Progenitor cell of endocrine pancreas (in vitro differentiated cells): ENCODE measurements around the gene ADAM19. TPM values are rescaled to one million over a fixed set of nuclear protein-coding genes. Genes with fewer than 3 reads are reported as not detected.

ENCODE experiments used
- DNase-seq: peaks from one replicate; pipeline ENCODE4 v3.0.0; 2021; ENCODE audit warnings: low spot score; ENCODE audit not compliant: unreplicated experiment
- H3K27ac Mint-ChIP-seq: 2 replicates; pipeline ENCODE4 v1.8.0; 2021; ENCODE audit warnings: mild to moderate bottlenecking, moderate library complexity, mixed read lengths
- H3K27me3 Mint-ChIP-seq: 2 replicates; pipeline ENCODE4 v1.8.0; 2021; ENCODE audit warnings: mixed read lengths
- H3K36me3 Mint-ChIP-seq: 2 replicates; pipeline ENCODE4 v1.8.0; 2022; ENCODE audit warnings: mixed read lengths; ENCODE audit not compliant: insufficient read depth
- H3K4me1 Mint-ChIP-seq: 2 replicates; pipeline ENCODE4 v1.8.0; 2021; ENCODE audit warnings: low read depth, mixed read lengths
- H3K4me3 Mint-ChIP-seq: 2 replicates; pipeline ENCODE4 v1.8.0; 2021; ENCODE audit warnings: low read depth, mild to moderate bottlenecking, moderate library complexity, mixed read lengths
- H3K9me3 Mint-ChIP-seq: 2 replicates; pipeline ENCODE4 v1.8.0; 2021; ENCODE audit warnings: low read depth, mixed read lengths
- total RNA-seq: library from RNA; stranded (reverse); gene quantifications from 2 replicates; pipeline ENCODE4 v1.2.1, GENCODE V29; 2021
- TF ChIP-seq, protein P1 (sequence below): fragments of 200-600 bp; sonication (generic); IDR thresholded peaks from one replicate; pipeline ENCODE4 v1.5.0; 2021; ENCODE audit warnings: antibody characterized with exemption, mild to moderate bottlenecking; ENCODE audit not compliant: unreplicated experiment

Gene ADAM19
- total RNA-seq, 1 donor from 2014 or later: 13.4 TPM

DNA sequence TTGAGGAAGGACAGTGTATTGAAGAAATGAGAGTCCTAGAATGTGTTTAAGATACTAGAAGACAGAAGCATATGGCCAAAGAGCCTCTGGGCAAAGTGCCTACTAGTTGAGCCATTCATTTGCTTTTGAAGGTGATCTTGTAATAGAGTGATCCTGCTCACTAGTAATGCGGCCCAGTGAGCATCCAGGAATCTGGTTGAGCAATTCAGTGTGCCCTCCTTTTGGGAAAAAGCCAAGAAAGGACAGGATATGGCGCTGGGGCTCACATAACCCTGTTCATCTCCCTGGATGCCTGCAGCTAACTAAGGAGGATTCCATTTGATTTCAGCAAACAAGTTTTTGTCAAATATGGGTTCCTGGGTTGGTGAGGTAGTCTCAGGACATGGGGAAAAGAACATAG lies 16.3 kb downstream of the ADAM19 start:
- no peak overlapping the region for H3K27ac Mint-ChIP-seq
- TF ChIP-seq, protein P1, sequence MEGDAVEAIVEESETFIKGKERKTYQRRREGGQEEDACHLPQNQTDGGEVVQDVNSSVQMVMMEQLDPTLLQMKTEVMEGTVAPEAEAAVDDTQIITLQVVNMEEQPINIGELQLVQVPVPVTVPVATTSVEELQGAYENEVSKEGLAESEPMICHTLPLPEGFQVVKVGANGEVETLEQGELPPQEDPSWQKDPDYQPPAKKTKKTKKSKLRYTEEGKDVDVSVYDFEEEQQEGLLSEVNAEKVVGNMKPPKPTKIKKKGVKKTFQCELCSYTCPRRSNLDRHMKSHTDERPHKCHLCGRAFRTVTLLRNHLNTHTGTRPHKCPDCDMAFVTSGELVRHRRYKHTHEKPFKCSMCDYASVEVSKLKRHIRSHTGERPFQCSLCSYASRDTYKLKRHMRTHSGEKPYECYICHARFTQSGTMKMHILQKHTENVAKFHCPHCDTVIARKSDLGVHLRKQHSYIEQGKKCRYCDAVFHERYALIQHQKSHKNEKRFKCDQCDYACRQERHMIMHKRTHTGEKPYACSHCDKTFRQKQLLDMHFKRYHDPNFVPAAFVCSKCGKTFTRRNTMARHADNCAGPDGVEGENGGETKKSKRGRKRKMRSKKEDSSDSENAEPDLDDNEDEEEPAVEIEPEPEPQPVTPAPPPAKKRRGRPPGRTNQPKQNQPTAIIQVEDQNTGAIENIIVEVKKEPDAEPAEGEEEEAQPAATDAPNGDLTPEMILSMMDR: no peak
- no peaks in the 10 kb centered on the region for H3K9me3 Mint-ChIP-seq
- H3K4me1 Mint-ChIP-seq: peaks cover 1% of the 10 kb centered on the region
- H3K4me3 Mint-ChIP-seq: no peak overlapping the region
- DNase-seq: no peak
- H3K36me3 Mint-ChIP-seq: no peaks in the 10 kb centered on the region
- no peaks in the 10 kb centered on the region for H3K27me3 Mint-ChIP-seq

DNA sequence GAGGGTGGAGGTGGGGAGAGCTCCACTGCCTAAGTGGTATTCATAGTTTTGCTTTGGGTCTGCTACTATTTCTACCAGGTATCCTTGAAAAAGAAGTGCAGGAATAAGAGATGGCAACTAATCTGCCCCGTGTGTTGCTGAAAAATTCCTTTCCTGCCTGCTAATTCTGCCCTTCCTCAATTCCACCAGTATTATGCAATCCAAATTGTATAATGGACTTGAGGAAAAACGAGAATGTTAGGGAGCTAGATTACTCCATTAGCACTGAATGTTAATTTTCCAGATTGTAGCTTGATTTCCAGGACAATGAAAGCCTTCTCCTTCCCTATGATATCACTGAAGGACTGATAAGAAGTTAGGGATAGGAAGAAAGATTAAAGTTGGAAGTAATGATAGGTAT lies 16.9 kb downstream of the ADAM19 start:
- no peak overlapping the region for H3K27ac Mint-ChIP-seq

DNA sequence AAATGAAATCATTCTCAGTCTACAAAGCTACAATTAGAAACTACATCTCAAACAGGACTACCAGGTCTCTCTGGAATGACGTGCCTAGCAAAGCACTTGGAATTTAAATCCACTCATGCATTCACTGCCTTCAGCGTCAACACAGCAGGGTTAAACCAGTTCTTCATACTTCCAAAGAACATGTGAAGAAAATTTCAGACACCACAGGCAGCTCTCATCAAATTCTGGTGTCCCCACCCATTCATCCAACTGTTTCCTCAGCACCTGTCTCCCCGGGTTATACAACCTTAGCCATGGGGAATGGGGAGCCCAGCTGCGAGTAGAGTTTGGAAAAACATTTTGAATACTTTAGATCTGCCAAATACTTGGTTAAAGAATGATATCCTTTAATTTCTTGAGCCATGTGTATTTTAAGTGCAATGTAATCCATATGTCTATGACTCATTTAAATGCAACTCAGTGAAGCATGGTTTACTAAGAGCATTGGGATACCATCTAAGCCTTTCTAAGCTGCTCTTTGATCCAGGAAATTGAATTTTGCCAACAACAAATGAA lies 17.5 kb downstream of the ADAM19 start:
- Mint-ChIP-seq H3K9me3 (no peaks in the 10 kb centered on the region), H3K27ac (no peak overlapping the region), H3K4me1 (no peaks in the 10 kb centered on the region), H3K4me3 (no peak overlapping the region), H3K36me3 (no peaks in the 10 kb centered on the region), H3K27me3 (no peaks in the 10 kb centered on the region)
- DNase-seq: no peak
- TF ChIP-seq, protein P1: no peak

More for the DNA sequence above, 16.9 kb downstream of the ADAM19 start:
- DNase-seq: no peak
- TF ChIP-seq, protein P1: no peak
- Mint-ChIP-seq H3K4me1 (no peaks in the 10 kb centered on the region), H3K9me3 (no peaks in the 10 kb centered on the region), H3K27me3 (no peaks in the 10 kb centered on the region), H3K4me3 (no peak overlapping the region), H3K36me3 (no peaks in the 10 kb centered on the region)

DNA sequence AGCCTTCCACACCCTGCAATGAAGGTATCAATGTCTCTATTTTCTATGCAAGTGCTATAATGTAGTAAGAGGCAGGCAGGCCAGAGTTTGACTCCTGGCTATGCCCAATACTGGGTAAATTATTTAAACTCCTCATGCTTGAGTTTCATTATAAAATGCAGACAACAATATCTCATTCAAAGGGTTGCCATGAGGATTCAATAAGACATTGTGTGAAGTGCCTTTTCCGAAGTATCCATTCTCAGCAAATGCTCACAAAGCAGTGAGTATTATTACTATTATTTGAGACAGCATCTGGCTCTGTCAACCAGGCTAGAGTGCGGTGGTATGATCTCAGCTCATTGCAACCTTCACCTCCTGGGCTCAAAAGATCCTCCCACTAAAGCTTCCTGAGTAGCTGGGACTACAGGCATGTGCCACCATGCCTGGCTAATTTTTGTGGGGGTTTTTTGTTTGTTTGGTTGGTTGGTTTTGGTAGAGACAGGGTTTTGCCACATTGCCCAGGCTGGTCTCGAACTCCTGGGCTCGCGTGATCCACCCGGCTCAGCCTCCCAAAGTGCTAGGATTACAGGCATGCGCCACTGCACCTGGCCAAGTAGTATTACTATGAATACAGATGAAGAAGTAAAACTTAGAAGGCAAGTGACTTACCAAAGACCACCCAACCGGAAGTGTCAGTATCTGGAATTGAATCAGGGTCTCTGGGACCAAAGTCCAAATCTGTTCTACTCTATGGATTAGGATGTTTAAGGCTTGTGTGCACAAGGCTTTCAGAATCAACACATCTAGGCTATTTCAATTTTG lies 18.8 kb downstream of the ADAM19 start:
- Mint-ChIP-seq H3K4me1 (no peaks in the 10 kb centered on the region), H3K27ac (no peak overlapping the region), H3K36me3 (no peaks in the 10 kb centered on the region), H3K9me3 (no peaks in the 10 kb centered on the region), H3K4me3 (no peak overlapping the region), H3K27me3 (no peaks in the 10 kb centered on the region)
- TF ChIP-seq, protein P1: no peak
- DNase-seq: no peak

DNA sequence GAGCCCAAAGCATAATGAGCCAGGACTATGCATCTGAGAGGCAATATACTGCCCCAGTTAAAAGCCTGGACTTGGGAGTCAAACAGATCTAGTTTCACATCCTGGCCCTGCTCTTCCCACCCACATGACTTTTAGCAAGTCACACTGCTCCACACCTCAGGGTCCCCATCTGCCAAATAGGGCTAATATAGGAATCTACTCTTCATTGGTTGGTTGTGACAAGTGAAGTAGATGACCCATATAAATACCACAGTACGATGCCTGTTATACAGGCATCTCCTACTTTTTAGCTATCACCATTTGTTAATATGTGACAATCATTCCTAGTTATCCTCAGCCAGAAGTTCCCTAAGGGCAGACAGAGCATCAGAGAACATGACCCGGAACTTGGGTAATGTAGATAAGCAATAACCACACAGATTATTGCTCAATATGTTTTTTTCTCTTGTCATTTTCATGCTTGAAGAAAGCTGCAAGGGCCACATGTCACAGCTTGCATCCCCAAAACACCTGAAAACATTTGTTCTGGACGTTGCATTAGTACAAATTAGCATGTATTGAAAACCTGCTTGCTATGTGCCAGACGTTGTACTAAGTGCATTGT lies 20.4 kb downstream of the ADAM19 start:
- DNase-seq: no peak
- Mint-ChIP-seq H3K36me3 (no peaks in the 10 kb centered on the region), H3K9me3 (no peaks in the 10 kb centered on the region), H3K4me3 (no peak overlapping the region), H3K27me3 (no peaks in the 10 kb centered on the region), H3K4me1 (no peaks in the 10 kb centered on the region), H3K27ac (no peak overlapping the region)
- TF ChIP-seq, protein P1: no peak
